Smooth muscle cell (in vitro differentiated cells): ENCODE results near the gene CNOT1. TPM values are rescaled to one million over a fixed set of nuclear protein-coding genes. Genes with fewer than 3 reads are reported as not detected.

Experiments used
- DNase-seq: peaks from one replicate; lab custom pipeline; 2025; ENCODE audit not compliant: unreplicated experiment; lab: John Stamatoyannopoulos, UW
- H2AFZ ChIP-seq: fragments of 200-600 bp; sonication (generic); 2 replicates; pipeline ENCODE4 v1.6.0; 2016; ENCODE audit warnings: antibody characterized with exemption, low read depth, mild to moderate bottlenecking
- H3F3A ChIP-seq: fragments of 200-600 bp; sonication (generic); 2 replicates; pipeline ENCODE4 v1.6.0; 2017; ENCODE audit warnings: antibody characterized with exemption, low read depth
- H3K27ac ChIP-seq: fragments of 200-600 bp; sonication (generic); 2 replicates; pipeline ENCODE4 v1.5.1; 2016; ENCODE audit warnings: low read depth, mild to moderate bottlenecking
- H3K27me3 ChIP-seq: fragments of 200-600 bp; sonication (generic); 2 replicates; pipeline ENCODE4 v1.6.1; 2016; ENCODE audit warnings: low read depth, mild to moderate bottlenecking
- H3K36me3 ChIP-seq: fragments of 200-600 bp; sonication (generic); 2 replicates; pipeline ENCODE4 v1.5.1; 2016; ENCODE audit warnings: low read depth
- H3K4me1 ChIP-seq: fragments of 200-600 bp; sonication (generic); 2 replicates; pipeline ENCODE4 v1.5.1; 2016; ENCODE audit warnings: low read depth
- H3K4me2 ChIP-seq: fragments of 200-600 bp; sonication (generic); 2 replicates; pipeline ENCODE4 v1.6.0; 2016; ENCODE audit warnings: mild to moderate bottlenecking
- H3K4me3 ChIP-seq: fragments of 200-600 bp; sonication (generic); 2 replicates; pipeline ENCODE4 v1.5.1; 2016; ENCODE audit warnings: mild to moderate bottlenecking
- H3K79me2 ChIP-seq: fragments of 200-600 bp; sonication (generic); 2 replicates; pipeline ENCODE4 v1.6.0; 2016; ENCODE audit warnings: low read depth, mild to moderate bottlenecking
- H3K9ac ChIP-seq: fragments of 200-600 bp; sonication (generic); 2 replicates; pipeline ENCODE4 v1.6.0; 2016; ENCODE audit warnings: low read depth
- H3K9me3 ChIP-seq: fragments of 200-600 bp; sonication (generic); replicated peaks from 2 replicates; pipeline ENCODE4 v1.5.1; 2016; ENCODE audit warnings: low read depth
- H4K20me1 ChIP-seq: fragments of 200-600 bp; sonication (generic); 2 replicates; pipeline ENCODE4 v1.6.0; 2016; ENCODE audit warnings: low read depth
- WGBS: methylation state at CpG from one replicate; pipeline ENCODE4 v1.1.7; 2016; ENCODE audit warnings: low lambda C conversion rate; 5-methylcytosine and 5-hydroxymethylcytosine counted together
- polyA plus RNA-seq: library from polyadenylated mRNA; unstranded; fragments of >200 nt; fragmentation: Nextera tagmentation; extraction: Ambion mirVana; gene quantifications from 2 replicates; pipeline ENCODE4 v1.2.1, GENCODE V29; 2016
- total RNA-seq: library from RNA; depleted of rRNA; stranded (reverse); fragments of >200 nt; gene quantifications from 2 replicates; pipeline ENCODE4 v1.2.3, GENCODE V29; 2014
- TF ChIP-seq, protein P1 (sequence below): fragments of 200-600 bp; sonication (generic); IDR thresholded peaks from 2 replicates; pipeline ENCODE4 v1.5.1; 2017; ENCODE audit warnings: borderline replicate concordance, mild to moderate bottlenecking, antibody characterized with exemption; ENCODE audit not compliant: insufficient read depth, poor library complexity, severe bottlenecking

CNOT1 gene
- total and polyA plus RNA-seq, 2 experiments from 2014 or later, result 42.6 to 88.4 TPM

DNA sequence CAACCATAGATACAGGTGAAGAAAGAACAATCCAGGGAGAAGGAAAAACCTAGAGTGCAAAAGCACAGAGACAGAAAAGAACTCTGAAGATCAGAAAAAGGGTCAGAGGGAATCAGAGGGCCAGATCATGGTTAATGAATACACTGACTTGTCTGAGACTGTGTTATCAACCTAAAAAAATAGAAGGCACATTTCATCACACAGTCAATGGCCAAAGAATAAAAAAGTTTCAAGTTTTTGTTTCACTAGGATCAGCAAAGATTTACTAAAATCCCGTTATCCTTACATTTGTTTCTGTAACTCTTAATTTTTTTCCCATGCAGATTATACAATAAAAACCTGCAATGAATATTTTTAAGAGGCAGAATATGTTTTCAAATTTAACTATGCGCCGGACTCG lies 38.5 kb downstream of the CNOT1 start:
- TF ChIP-seq, protein P1, sequence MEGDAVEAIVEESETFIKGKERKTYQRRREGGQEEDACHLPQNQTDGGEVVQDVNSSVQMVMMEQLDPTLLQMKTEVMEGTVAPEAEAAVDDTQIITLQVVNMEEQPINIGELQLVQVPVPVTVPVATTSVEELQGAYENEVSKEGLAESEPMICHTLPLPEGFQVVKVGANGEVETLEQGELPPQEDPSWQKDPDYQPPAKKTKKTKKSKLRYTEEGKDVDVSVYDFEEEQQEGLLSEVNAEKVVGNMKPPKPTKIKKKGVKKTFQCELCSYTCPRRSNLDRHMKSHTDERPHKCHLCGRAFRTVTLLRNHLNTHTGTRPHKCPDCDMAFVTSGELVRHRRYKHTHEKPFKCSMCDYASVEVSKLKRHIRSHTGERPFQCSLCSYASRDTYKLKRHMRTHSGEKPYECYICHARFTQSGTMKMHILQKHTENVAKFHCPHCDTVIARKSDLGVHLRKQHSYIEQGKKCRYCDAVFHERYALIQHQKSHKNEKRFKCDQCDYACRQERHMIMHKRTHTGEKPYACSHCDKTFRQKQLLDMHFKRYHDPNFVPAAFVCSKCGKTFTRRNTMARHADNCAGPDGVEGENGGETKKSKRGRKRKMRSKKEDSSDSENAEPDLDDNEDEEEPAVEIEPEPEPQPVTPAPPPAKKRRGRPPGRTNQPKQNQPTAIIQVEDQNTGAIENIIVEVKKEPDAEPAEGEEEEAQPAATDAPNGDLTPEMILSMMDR, result no peak
- Histone ChIP-seq H3K9ac (no peak overlapping the region), H3F3A (peaks cover 3% of the 10 kb centered on the region), H3K4me3 (no peak overlapping the region), H3K4me1 (no peaks in the 10 kb centered on the region), H3K27ac (no peak overlapping the region), H3K4me2 (no peak overlapping the region), H3K36me3 (peaks cover 16% of the 10 kb centered on the region), H3K79me2 (peaks cover 55% of the 10 kb centered on the region), H3K27me3 (no peaks in the 10 kb centered on the region), H2AFZ (no peak overlapping the region), H3K9me3 (no peaks in the 10 kb centered on the region), H4K20me1 (peaks cover 70% of the 10 kb centered on the region)
- WGBS, result 63% methylated on average over 4 of the region's 4 CpGs
- no peak for DNase-seq

DNA sequence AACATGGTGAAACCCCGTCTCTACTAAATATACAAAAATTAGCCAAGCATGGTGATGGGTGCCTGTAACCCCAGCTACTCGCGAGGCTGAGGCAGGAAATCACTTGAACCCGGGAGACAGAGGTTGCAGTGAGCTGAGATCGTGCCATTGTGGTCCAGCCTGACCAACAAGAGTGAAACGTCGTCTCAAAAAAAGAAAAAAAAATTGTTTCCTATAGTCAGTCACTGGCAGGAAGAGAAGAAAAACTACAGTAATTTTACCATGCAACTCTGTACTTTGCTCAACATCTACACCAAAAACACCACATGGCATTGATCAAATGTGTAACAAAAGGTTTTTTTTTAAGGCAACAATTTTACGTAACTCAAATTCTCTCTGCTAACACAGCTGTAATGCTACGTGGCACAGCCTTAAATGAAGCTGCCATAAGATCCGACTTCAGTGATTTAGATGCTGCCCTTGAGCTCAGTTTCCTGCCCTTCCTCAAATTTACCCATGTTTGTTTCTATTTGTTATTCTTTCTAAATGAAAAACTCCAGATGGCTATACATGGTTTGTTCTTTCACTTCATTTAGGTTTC lies 40.2 kb downstream of the CNOT1 start:
- H3K27me3 ChIP-seq, result no peaks in the 10 kb centered on the region
- H3K79me2 ChIP-seq, result peaks cover 52% of the 10 kb centered on the region
- no peak for DNase-seq
- H3K4me3 ChIP-seq, result no peak overlapping the region
- no peaks in the 10 kb centered on the region for H3K9me3 ChIP-seq
- H4K20me1 ChIP-seq, result peaks cover 65% of the 10 kb centered on the region
- TF ChIP-seq, protein P1, result no peak
- H3K4me2 ChIP-seq, result no peak overlapping the region
- WGBS, result 98% methylated on average over 10 of the region's 10 CpGs
- no peak overlapping the region for H3K9ac ChIP-seq
- peaks cover 3% of the 10 kb centered on the region for H3F3A ChIP-seq
- H3K36me3 ChIP-seq, result peaks cover 14% of the 10 kb centered on the region
- no peak overlapping the region for H3K27ac ChIP-seq
- H3K4me1 ChIP-seq, result no peaks in the 10 kb centered on the region
- no peak overlapping the region for H2AFZ ChIP-seq

DNA sequence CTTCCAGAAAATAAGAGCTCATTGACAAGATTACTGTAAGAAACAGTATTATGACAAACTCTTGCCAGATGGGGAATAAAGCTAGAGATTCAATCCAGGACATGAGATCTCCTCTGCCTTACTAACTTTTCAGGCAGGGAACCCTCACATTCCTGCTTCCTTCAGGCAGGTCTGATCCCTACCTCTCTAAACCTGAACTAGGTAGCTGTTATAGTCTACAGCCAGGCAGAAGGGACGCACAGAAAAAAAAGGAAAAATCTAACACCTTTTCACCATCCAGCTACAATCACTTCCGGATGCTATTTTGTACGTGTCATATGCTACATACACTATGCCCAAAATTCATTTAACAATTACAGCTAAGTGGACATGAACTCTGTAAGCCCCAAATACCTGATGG lies 41.2 kb downstream of the CNOT1 start:
- no peak overlapping the region for H3K4me2 ChIP-seq
- H3K4me3 ChIP-seq, result no peak overlapping the region
- no peak overlapping the region for H2AFZ ChIP-seq
- no peaks in the 10 kb centered on the region for H3K4me1 ChIP-seq
- 94% methylated on average over 3 of the region's 3 CpGs for WGBS
- peaks cover 57% of the 10 kb centered on the region for H4K20me1 ChIP-seq
- no peak for DNase-seq
- H3K79me2 ChIP-seq, result peaks cover 46% of the 10 kb centered on the region
- no peaks in the 10 kb centered on the region for H3K27me3 ChIP-seq
- H3K9me3 ChIP-seq, result no peaks in the 10 kb centered on the region
- H3F3A ChIP-seq, result peaks cover 3% of the 10 kb centered on the region
- no peak overlapping the region for H3K27ac ChIP-seq
- TF ChIP-seq, protein P1, result no peak
- no peak overlapping the region for H3K9ac ChIP-seq
- H3K36me3 ChIP-seq, result peaks cover 14% of the 10 kb centered on the region
